GM12878 (cell line): ENCODE measurements around the gene ACAT2. TPM values are rescaled to one million over a fixed set of nuclear protein-coding genes. Genes with fewer than 3 reads are reported as not detected.
"Not testable (repeated sequence)": the region's sequence is repeated elsewhere in the genome, so short reads cannot be mapped to it uniquely, and the experiment has no call there.

Experiments
- ATAC-seq: fragments of 200-7000 bp; cut with Tn5 transposase; 3 replicates; pipeline ENCODE4 v1.9.1; 2020; ENCODE audit warnings: mild to moderate bottlenecking, moderate library complexity
- BruUV-seq: library from RNA; stranded (reverse); fragments of 400-500 nt; replicated peaks from 2 replicates; lab custom pipeline; 2021; lab: Mats Ljungman, UMichigan
- CTCF ChIA-PET: fragments of 300-600 bp; sonication (Branson Sonifier 250); formaldehyde crosslinking; extraction: SDS; loops from one replicate; lab custom pipeline; 2021; ENCODE audit warnings: inconsistent platforms; lab: Yijun Ruan, JAX
- POLR2A ChIA-PET: fragments of 350-600 bp; formaldehyde crosslinking; extraction: SDS; loops from one replicate; lab custom pipeline; 2021; ENCODE audit warnings: inconsistent platforms; lab: Charles Lee
- RAD21 ChIA-PET: fragments of 300-600 bp; sonication (Branson Sonifier 250); formaldehyde crosslinking; loops from one replicate; lab custom pipeline; 2023; ENCODE audit warnings: antibody characterized with exemption; ENCODE audit not compliant: unreplicated experiment; lab: Charles Lee
- SMC1A ChIA-PET: fragments of 300-600 bp; sonication (Branson Sonifier 250); formaldehyde crosslinking; loops from one replicate; lab custom pipeline; 2023; ENCODE audit not compliant: unreplicated experiment, uncharacterized antibody; lab: Charles Lee
- DNase-seq: peaks from one replicate; pipeline ENCODE4 v3.0.0-alpha.2; 2011; ENCODE audit warnings: low read depth, low spot score
- FAIRE-seq: peaks from 3 replicates; lab custom pipeline; 2011; peaks lifted over from hg19 to GRCh38; lab: Jason Lieb, UNC
- H2AFZ ChIP-seq: 2 replicates; pipeline ENCODE4 v1.6.0; 2011; ENCODE audit warnings: low read depth, low read length, control low read depth; ENCODE audit not compliant: control insufficient read depth
- H3K27ac ChIP-seq: 2 replicates; pipeline ENCODE4 v1.5.1; 2011; ENCODE audit warnings: control low read depth; ENCODE audit not compliant: control insufficient read depth, insufficient read depth
- H3K27me3 ChIP-seq, 2 experiments: replicated peaks in 1 of 2; 2 replicates each; pipeline versions ENCODE4 v1.6.0 to v1.6.1; 2011; ENCODE audit warnings: low read length in 1 of 2; ENCODE audit not compliant: control insufficient read depth in 2 of 2, insufficient read depth in 2 of 2
- H3K36me3 ChIP-seq, 2 experiments: 2 replicates each; pipeline ENCODE4 v1.5.1; 2011; ENCODE audit warnings: low read length in 1 of 2; ENCODE audit not compliant: control insufficient read depth in 2 of 2, insufficient read depth in 2 of 2
- H3K4me1 ChIP-seq: 2 replicates; pipeline ENCODE4 v1.6.1; 2011; ENCODE audit warnings: mild to moderate bottlenecking, low read length, moderate library complexity, mixed read lengths; ENCODE audit not compliant: control insufficient read depth, insufficient read depth
- H3K4me2 ChIP-seq: 2 replicates; pipeline ENCODE4 v1.6.0; 2011; ENCODE audit warnings: control low read depth; ENCODE audit not compliant: control insufficient read depth, insufficient read depth
- H3K4me3 ChIP-seq: fragments of 200-600 bp; sonication (generic); 2 replicates; pipeline ENCODE4 v1.5.1; 2016
- H3K79me2 ChIP-seq: 2 replicates; pipeline ENCODE4 v1.6.0; 2011; ENCODE audit warnings: low read length; ENCODE audit not compliant: control insufficient read depth, insufficient read depth
- H3K9ac ChIP-seq: 2 replicates; pipeline ENCODE4 v1.8.0; 2011; ENCODE audit warnings: low read length, control low read depth, mixed read lengths; ENCODE audit not compliant: control insufficient read depth, insufficient read depth
- H3K9me3 ChIP-seq: replicated peaks from 3 replicates; pipeline ENCODE4 v1.5.1; 2011; ENCODE audit warnings: mild to moderate bottlenecking, low read length; ENCODE audit not compliant: control insufficient read depth, insufficient read depth
- H4K20me1 ChIP-seq: 2 replicates; pipeline ENCODE4 v1.6.0; 2011; ENCODE audit not compliant: control insufficient read depth, insufficient read depth
- BHLHE40 ChIP-seq, 2 experiments: fragments of 450-650 bp in 1 of 2; IDR thresholded peaks; 2 replicates each; pipeline ENCODE4 v1.6.1; 2011 to 2017; ENCODE audit warnings: low read depth in 2 of 2, borderline replicate concordance in 1 of 2, improper control_type of control experiment in 1 of 2, low read length in 1 of 2, mild to moderate bottlenecking in 1 of 2
- CEBPB ChIP-seq, 2 experiments: fragments of 150-350 bp in 1 of 2; IDR thresholded peaks; 2 replicates each; pipeline ENCODE4 v1.6.1; 2012 to 2014; ENCODE audit warnings: low read depth in 2 of 2, low read length in 2 of 2, borderline replicate concordance in 1 of 2, inconsistent platforms in 1 of 2
- FOXM1 ChIP-seq: IDR thresholded peaks from 2 replicates; pipeline ENCODE4 v1.6.1; 2012; ENCODE audit warnings: low read depth, mild to moderate bottlenecking, inconsistent platforms, low read length, moderate library complexity
- IKZF2 ChIP-seq, 2 experiments: fragments of 450-650 bp; IDR thresholded peaks; 2 replicates each; pipeline ENCODE4 v1.6.1; 2017; ENCODE audit warnings: mild to moderate bottlenecking in 2 of 2, moderate library complexity in 2 of 2
- MXI1 ChIP-seq: fragments of 150-350 bp; IDR thresholded peaks from 2 replicates; pipeline ENCODE4 v1.6.1; 2011; ENCODE audit warnings: low read depth, mild to moderate bottlenecking, inconsistent platforms, low read length, improper control_type of control experiment
- PML ChIP-seq: IDR thresholded peaks from 2 replicates; pipeline ENCODE4 v1.6.1; 2012; ENCODE audit warnings: low read length, inconsistent platforms
- RAD51 ChIP-seq: fragments of 450-650 bp; IDR thresholded peaks from 2 replicates; pipeline ENCODE4 v1.6.1; 2016; ENCODE audit warnings: moderate library complexity, mild to moderate bottlenecking, inconsistent platforms
- SUPT20H ChIP-seq: IDR thresholded peaks from 2 replicates; pipeline ENCODE4 v1.6.1; 2011; ENCODE audit warnings: low read depth, mild to moderate bottlenecking, low read length, moderate library complexity, borderline replicate concordance; ENCODE audit not compliant: control insufficient read depth
- YY1 ChIP-seq: IDR thresholded peaks from 2 replicates; pipeline ENCODE4 v1.6.1; 2011; ENCODE audit warnings: low read depth, mild to moderate bottlenecking, low read length
- WGBS: methylation state at CpG from one replicate; pipeline ENCODE4 v1.1.6; 2016; ENCODE audit warnings: low lambda C conversion rate; ENCODE audit not compliant: insufficient replicate concordance, insufficient coverage; ENCODE audit errors: missing lambda C conversion rate; 5-methylcytosine and 5-hydroxymethylcytosine counted together
- in situ Hi-C: fragments of 300-500 bp; cut with MboI; formaldehyde crosslinking; loops from 9 replicates; pipeline ENCODE4 v1.14.3; 2018; ENCODE audit warnings: mixed read lengths
- intact Hi-C: fragments of 100-400 bp; cut with micrococcal nuclease; formaldehyde crosslinking; loops from one replicate; pipeline ENCODE4 v1.14.2; 2022; ENCODE audit not compliant: unreplicated experiment
- polyA plus RNA-seq, 11 experiments: library from polyadenylated mRNA; depleted of rRNA in 4 of 11; unstranded in 6 of 11; stranded (reverse) in 5 of 11; fragments of >200 nt; fragmentation: Nextera tagmentation in 4 of 11; fragmentation: Illumina TruSeq in 1 of 11; extraction: Ambion mirVana in 4 of 11; extraction: Trizol in 1 of 11; gene quantifications; 1 replicate in 1 of 11; 2 replicates in 10 of 11; pipeline versions ENCODE4 v1.2.1 to v1.2.3, GENCODE V29; 2011 to 2016; ENCODE audit warnings: inconsistent platforms in 2 of 11, missing spikeins in 2 of 11, low read depth in 1 of 11
- total RNA-seq, 4 experiments: library from RNA; depleted of rRNA in 3 of 4; stranded (reverse); fragments of >200 nt in 3 of 4; fragmentation: Illumina TruSeq in 1 of 4; extraction: Trizol in 1 of 4; gene quantifications; 2 replicates each; pipeline versions ENCODE4 v1.2.1 to v1.2.3, GENCODE V29; 2013 to 2021
- TF ChIP-seq, protein P1 (sequence below): fragments of 150-350 bp; IDR thresholded peaks from 2 replicates; pipeline ENCODE4 v1.6.1; 2014; ENCODE audit warnings: mild to moderate bottlenecking, low read depth, low read length
- TF ChIP-seq, protein P2 (sequence below): fragments of 450-650 bp; IDR thresholded peaks from 2 replicates; pipeline ENCODE4 v1.6.1; 2017; ENCODE audit warnings: antibody characterized with exemption, mild to moderate bottlenecking, moderate library complexity

ACAT2 gene
- total and polyA plus RNA-seq, 10 of the 15 experiments (the other 5 are each of a cell fraction or from before 2014, with no cell fraction given), result 87.9 to 257 (median 132) TPM

DNA sequence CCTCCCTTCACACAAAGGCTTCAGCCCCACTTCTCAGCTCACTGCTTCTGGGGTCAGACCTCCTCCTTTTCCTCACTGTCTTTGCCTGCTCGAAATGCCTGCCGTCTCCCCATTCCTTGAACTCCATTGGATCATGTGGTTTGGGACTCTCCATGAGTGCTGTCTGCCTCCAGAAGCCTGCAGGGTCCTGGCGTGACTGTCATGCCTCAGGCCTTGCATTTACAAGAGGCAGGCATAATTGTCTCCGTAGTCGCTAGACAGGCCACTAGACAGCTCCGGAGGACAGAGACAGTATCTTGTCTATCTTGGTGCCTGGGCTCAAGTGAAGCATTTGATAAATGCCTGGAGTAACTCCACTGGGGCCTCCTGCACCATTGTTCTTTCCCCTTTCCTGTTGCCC is 53.6 kb downstream of the ACAT2 start (continued):
- no peak for TF ChIP-seq YY1
- no peak for TF ChIP-seq BHLHE40 (IDR thresholded peaks at IDR 0.05; ENCODE audit: borderline replicate concordance in 1 of 2, low read depth in 2 of 2, low read length in 1 of 2)
- no peak for TF ChIP-seq MXI1
- TF ChIP-seq FOXM1, result no peak
- TF ChIP-seq, protein P1, sequence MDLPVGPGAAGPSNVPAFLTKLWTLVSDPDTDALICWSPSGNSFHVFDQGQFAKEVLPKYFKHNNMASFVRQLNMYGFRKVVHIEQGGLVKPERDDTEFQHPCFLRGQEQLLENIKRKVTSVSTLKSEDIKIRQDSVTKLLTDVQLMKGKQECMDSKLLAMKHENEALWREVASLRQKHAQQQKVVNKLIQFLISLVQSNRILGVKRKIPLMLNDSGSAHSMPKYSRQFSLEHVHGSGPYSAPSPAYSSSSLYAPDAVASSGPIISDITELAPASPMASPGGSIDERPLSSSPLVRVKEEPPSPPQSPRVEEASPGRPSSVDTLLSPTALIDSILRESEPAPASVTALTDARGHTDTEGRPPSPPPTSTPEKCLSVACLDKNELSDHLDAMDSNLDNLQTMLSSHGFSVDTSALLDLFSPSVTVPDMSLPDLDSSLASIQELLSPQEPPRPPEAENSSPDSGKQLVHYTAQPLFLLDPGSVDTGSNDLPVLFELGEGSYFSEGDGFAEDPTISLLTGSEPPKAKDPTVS, result no peak
- TF ChIP-seq RAD51, result no peak
- no peak for TF ChIP-seq SUPT20H
- no peak for TF ChIP-seq PML
- TF ChIP-seq IKZF2 (IDR thresholded peaks at IDR 0.05), result no peak
- no peak for TF ChIP-seq CEBPB (IDR thresholded peaks at IDR 0.05; ENCODE audit: borderline replicate concordance in 1 of 2, low read depth in 2 of 2, low read length in 2 of 2)
- TF ChIP-seq, protein P2, sequence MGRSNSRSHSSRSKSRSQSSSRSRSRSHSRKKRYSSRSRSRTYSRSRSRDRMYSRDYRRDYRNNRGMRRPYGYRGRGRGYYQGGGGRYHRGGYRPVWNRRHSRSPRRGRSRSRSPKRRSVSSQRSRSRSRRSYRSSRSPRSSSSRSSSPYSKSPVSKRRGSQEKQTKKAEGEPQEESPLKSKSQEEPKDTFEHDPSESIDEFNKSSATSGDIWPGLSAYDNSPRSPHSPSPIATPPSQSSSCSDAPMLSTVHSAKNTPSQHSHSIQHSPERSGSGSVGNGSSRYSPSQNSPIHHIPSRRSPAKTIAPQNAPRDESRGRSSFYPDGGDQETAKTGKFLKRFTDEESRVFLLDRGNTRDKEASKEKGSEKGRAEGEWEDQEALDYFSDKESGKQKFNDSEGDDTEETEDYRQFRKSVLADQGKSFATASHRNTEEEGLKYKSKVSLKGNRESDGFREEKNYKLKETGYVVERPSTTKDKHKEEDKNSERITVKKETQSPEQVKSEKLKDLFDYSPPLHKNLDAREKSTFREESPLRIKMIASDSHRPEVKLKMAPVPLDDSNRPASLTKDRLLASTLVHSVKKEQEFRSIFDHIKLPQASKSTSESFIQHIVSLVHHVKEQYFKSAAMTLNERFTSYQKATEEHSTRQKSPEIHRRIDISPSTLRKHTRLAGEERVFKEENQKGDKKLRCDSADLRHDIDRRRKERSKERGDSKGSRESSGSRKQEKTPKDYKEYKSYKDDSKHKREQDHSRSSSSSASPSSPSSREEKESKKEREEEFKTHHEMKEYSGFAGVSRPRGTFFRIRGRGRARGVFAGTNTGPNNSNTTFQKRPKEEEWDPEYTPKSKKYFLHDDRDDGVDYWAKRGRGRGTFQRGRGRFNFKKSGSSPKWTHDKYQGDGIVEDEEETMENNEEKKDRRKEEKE, result no peak

DNA sequence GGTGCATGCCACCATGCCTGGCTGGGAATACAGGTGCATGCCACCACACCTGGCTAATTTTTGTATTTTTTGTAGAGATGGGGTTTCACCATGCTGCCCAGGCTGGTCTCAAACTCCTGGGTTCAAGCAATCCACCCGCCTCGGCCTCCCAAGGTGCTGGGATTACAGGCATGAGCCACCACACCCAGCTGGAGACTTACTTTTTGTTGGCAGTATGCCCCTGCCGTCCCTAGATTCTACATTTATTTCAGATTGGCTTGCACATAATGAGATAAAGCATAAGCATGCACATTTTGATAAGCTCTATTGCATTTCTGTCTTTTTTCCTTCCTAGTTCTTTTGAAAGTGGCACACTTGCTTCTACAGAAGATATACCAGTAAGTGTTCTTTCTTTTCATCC is 54.9 kb downstream of the ACAT2 start:
- RAD21 ChIA-PET, result interaction anchor here (0.7 kb wide), 1 partner anchor 279 kb away, joined by 4 read pairs; no protein-coding TSS in a partner anchor
- H3K4me3 ChIP-seq, H3K36me3 ChIP-seq, SMC1A ChIA-PET, intact Hi-C loops, in situ Hi-C loops, H3K4me1 ChIP-seq, H3K27me3 ChIP-seq, H2AFZ ChIP-seq, BruUV-seq, H3K79me2 ChIP-seq, DNase-seq, CTCF ChIA-PET, H3K9me3 ChIP-seq, H3K4me2 ChIP-seq, POLR2A ChIA-PET, H4K20me1 ChIP-seq, H3K27ac ChIP-seq, H3K9ac ChIP-seq, FAIRE-seq, ATAC-seq: not testable (repeated sequence)
- WGBS, result 61% methylated on average over 3 of the region's 3 CpGs
